Immature natural killer cell (primary cell): ENCODE results near the gene USP32. TPM values are rescaled to one million over a fixed set of nuclear protein-coding genes. Genes with fewer than 3 reads are reported as not detected.

ENCODE experiments used
- DNase-seq, 3 donors: peaks; one replicate each; pipeline ENCODE4 v3.0.0; 2022; ENCODE audit warnings: mixed read lengths in 1 of 3
- H3K27ac Mint-ChIP-seq, 6 donors: one replicate each; pipeline ENCODE4 v1.8.0; 2020; ENCODE audit warnings: mixed read lengths in 6 of 6, mild to moderate bottlenecking in 5 of 6, inconsistent platforms in 4 of 6, moderate library complexity in 3 of 6
- H3K27me3 Mint-ChIP-seq, 3 donors: one replicate each; pipeline ENCODE4 v1.8.0; 2020 to 2021; ENCODE audit warnings: low read depth in 3 of 3, mild to moderate bottlenecking in 3 of 3, mixed read lengths in 3 of 3, moderate library complexity in 3 of 3, inconsistent platforms in 1 of 3
- H3K36me3 Mint-ChIP-seq, 3 donors: one replicate each; pipeline ENCODE4 v1.8.0; 2020; ENCODE audit warnings: mixed read lengths in 3 of 3, inconsistent platforms in 2 of 3, mild to moderate bottlenecking in 2 of 3
- H3K4me1 Mint-ChIP-seq, 2 donors: one replicate each; pipeline ENCODE4 v1.8.0; 2020; ENCODE audit warnings: inconsistent platforms in 2 of 2, mild to moderate bottlenecking in 2 of 2, mixed read lengths in 2 of 2, moderate library complexity in 1 of 2
- H3K4me3 Mint-ChIP-seq, 5 donors: one replicate each; pipeline ENCODE4 v1.8.0; 2020; ENCODE audit warnings: mild to moderate bottlenecking in 5 of 5, mixed read lengths in 5 of 5, inconsistent platforms in 3 of 5, moderate library complexity in 3 of 5
- H3K9me3 Mint-ChIP-seq, 6 donors: one replicate each; pipeline ENCODE4 v1.8.0; 2020; ENCODE audit warnings: mild to moderate bottlenecking in 6 of 6, mixed read lengths in 6 of 6, inconsistent platforms in 4 of 6, moderate library complexity in 3 of 6
- polyA plus RNA-seq, 3 donors: library from polyadenylated mRNA; unstranded; fragments of 300-500 nt; fragmentation: Illumina TruSeq; gene quantifications; one replicate each; pipeline ENCODE4 v1.2.3, GENCODE V29; 2021

The USP32 gene
- polyA plus RNA-seq, 3 donors from 2014 or later: 4.5 to 8.1 (median 5.5) TPM

GRCh38 chr17:60305141-60305540 is 86.8 kb downstream of the USP32 start:
- peaks cover 4 to 17% (median 5%) of the 10 kb centered on the region in 3 donors for H3K36me3 Mint-ChIP-seq
- peaks cover 25 to 37% of the 10 kb centered on the region in 2 donors for H3K4me1 Mint-ChIP-seq
- no peaks in the 10 kb centered on the region for H3K27me3 Mint-ChIP-seq
- peak overlapping the region in 5 of 6 donors; percentile 67 to 83 (median 73) for H3K27ac Mint-ChIP-seq
- peak; percentile 2 to 8 (median 2) for DNase-seq
- no peaks in the 10 kb centered on the region for H3K9me3 Mint-ChIP-seq
- H3K4me3 Mint-ChIP-seq: peak overlapping the region in 3 of 5 donors; percentile 5 to 25 (median 8)

DNA sequence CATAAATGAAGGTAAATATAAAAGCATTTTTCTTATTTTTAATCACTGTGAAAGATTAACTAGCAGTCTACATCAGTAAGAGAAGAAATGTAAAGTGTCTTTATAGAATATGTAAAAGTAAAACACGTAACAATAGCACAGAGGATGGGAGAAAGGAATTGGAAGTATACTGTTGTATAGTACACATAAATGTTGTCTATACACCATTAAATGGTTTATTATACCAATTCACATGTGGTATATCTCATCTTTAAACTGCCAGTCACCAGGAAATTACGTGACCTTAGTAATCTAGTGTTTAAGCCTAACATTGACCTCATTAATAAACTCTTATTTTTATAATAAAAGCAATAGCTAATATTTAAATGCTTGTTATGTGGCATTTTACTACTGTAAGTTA is 87.4 kb downstream of the USP32 start:
- H3K27me3 Mint-ChIP-seq: no peaks in the 10 kb centered on the region
- no peak overlapping the region for H3K27ac Mint-ChIP-seq
- no peak overlapping the region for H3K4me3 Mint-ChIP-seq
- H3K4me1 Mint-ChIP-seq: peaks cover 25 to 37% of the 10 kb centered on the region in 2 donors
- peaks cover 4 to 12% (median 5%) of the 10 kb centered on the region in 3 donors for H3K36me3 Mint-ChIP-seq
- DNase-seq: no peak
- H3K9me3 Mint-ChIP-seq: no peaks in the 10 kb centered on the region

DNA sequence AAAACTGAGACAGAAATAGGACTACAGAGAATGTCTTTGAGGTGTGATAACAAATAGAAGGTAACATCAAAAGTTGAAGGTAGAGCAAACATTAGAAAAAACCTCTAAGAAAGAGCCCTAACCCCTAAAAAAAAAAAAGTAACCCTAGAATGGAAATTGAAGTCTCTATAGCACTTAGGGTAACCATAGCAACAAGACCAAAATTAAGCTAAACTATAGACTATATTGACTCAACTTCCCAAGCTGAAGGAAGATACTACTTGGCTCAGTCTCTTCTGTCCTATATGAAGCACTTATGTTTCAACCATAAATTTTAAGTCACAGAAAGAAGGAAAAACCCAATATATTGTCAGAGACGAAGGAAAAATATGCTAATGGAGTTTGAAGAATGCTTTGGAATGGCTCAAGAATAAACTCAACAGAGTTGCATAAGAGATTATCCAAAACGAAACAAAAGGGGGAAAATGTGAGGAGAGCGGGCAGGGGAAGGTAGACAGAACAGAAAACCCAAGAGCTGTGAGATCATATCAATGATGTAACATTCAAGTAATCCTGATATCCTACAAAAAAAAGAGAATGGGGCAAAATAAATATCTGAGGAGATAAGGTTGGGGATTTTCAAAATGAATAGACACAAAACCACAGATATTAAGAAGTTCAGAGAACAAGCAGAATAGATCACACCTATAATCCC is 88.4 kb downstream of the USP32 start:
- DNase-seq: no peak
- H3K4me3 Mint-ChIP-seq: no peak overlapping the region
- H3K36me3 Mint-ChIP-seq: peaks cover 4 to 8% (median 5%) of the 10 kb centered on the region in 3 donors
- H3K9me3 Mint-ChIP-seq: no peaks in the 10 kb centered on the region
- peaks cover 25 to 37% of the 10 kb centered on the region in 2 donors for H3K4me1 Mint-ChIP-seq
- peak overlapping the region in 2 of 6 donors; percentile 33 to 42 for H3K27ac Mint-ChIP-seq
- H3K27me3 Mint-ChIP-seq: no peaks in the 10 kb centered on the region

DNA sequence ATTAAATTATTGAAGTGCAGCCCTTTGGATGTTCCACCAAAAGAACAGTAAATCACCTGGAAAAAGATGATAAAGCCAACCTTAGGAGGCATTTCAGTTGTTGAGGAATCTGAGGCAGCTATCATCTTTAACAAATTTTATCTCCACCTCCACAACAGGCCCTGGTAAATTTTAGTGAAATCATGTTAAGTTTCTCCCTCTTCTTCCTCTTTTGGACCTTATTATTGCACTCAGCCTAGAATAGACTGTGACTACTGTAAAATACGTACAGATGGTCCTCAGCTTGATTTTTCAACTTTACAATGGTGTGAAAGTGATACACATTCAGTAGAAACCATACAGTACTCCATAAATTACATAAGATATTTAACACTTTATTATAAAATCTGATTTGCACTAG is 90.3 kb downstream of the USP32 start:
- peak overlapping the region in 1 of 6 donors; percentile 49 for H3K27ac Mint-ChIP-seq
- peaks cover 24 to 31% of the 10 kb centered on the region in 2 donors for H3K4me1 Mint-ChIP-seq
- no peak overlapping the region for H3K4me3 Mint-ChIP-seq
- no peaks in the 10 kb centered on the region for H3K27me3 Mint-ChIP-seq
- H3K9me3 Mint-ChIP-seq: no peaks in the 10 kb centered on the region
- H3K36me3 Mint-ChIP-seq: peaks cover 0 to 5% (median 3%) of the 10 kb centered on the region in 3 donors
- DNase-seq: no peak

DNA sequence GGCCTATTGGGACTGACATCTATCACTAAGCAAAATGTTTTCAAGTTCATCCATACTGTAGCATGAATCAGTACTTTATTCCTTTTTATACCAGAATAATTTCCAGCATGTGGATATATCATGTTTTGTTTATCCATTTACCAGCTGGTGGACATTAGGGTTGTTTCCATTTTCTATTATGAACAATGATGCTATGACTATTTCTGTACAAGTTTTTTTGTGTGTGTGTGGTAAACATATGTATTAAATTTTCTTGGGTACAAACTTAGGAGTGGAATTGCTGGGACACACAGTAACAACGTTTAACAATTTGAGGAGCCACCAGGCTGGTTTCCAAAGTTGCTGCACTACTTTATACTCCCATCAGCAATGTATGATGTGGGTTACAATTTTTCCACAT is 91.0 kb downstream of the USP32 start:
- Mint-ChIP-seq H3K4me1 (peaks cover 23 to 30% of the 10 kb centered on the region in 2 donors), H3K4me3 (no peak overlapping the region), H3K36me3 (peaks cover 0 to 5% (median 3%) of the 10 kb centered on the region in 3 donors), H3K9me3 (no peaks in the 10 kb centered on the region), H3K27me3 (no peaks in the 10 kb centered on the region), H3K27ac (no peak overlapping the region)
- no peak for DNase-seq

DNA sequence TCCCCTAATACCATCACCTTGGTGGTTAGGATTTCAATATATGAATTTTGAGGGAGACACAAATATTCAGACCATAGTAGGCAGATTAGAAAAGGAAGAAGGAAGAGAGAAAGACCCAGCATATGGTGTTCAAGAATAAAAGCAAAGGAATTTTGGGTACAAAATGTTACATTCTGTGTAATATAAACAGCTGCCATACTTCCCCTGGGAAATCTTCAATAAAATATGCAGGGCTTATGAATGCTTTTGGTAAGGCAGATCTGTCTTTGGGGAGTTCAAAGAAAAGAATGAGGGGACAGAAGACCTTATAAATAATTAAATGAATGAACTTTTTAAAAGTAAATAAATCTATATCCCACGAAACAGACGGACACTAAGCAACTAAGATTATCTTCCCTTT is 91.9 kb downstream of the USP32 start:
- no peak overlapping the region for H3K4me3 Mint-ChIP-seq

GRCh38 chr17:60297760-60298401 is 94.1 kb downstream of the USP32 start:
- Mint-ChIP-seq H3K4me3 (no peak overlapping the region), H3K27me3 (no peaks in the 10 kb centered on the region), H3K27ac (no peak overlapping the region), H3K9me3 (no peaks in the 10 kb centered on the region), H3K36me3 (peaks cover 0 to 12% (median 5%) of the 10 kb centered on the region in 3 donors), H3K4me1 (peaks cover 0 to 5% of the 10 kb centered on the region in 2 donors)
- no peak for DNase-seq

More for the DNA sequence above, 91.9 kb downstream of the USP32 start:
- Mint-ChIP-seq H3K27ac (no peak overlapping the region), H3K36me3 (peaks cover 0 to 5% (median 3%) of the 10 kb centered on the region in 3 donors), H3K4me1 (peaks cover 13 to 20% of the 10 kb centered on the region in 2 donors), H3K27me3 (no peaks in the 10 kb centered on the region), H3K9me3 (no peaks in the 10 kb centered on the region)
- DNase-seq: no peak

GRCh38 chr17:60296177-60296576 is 95.8 kb downstream of the USP32 start:
- H3K4me3 Mint-ChIP-seq: no peak overlapping the region
- no peak for DNase-seq
- H3K9me3 Mint-ChIP-seq: no peaks in the 10 kb centered on the region
- no peaks in the 10 kb centered on the region for H3K4me1 Mint-ChIP-seq
- H3K27me3 Mint-ChIP-seq: no peaks in the 10 kb centered on the region
- peaks cover 0 to 7% (median 7%) of the 10 kb centered on the region in 3 donors for H3K36me3 Mint-ChIP-seq
- H3K27ac Mint-ChIP-seq: peak overlapping the region in 1 of 6 donors; percentile 13

DNA sequence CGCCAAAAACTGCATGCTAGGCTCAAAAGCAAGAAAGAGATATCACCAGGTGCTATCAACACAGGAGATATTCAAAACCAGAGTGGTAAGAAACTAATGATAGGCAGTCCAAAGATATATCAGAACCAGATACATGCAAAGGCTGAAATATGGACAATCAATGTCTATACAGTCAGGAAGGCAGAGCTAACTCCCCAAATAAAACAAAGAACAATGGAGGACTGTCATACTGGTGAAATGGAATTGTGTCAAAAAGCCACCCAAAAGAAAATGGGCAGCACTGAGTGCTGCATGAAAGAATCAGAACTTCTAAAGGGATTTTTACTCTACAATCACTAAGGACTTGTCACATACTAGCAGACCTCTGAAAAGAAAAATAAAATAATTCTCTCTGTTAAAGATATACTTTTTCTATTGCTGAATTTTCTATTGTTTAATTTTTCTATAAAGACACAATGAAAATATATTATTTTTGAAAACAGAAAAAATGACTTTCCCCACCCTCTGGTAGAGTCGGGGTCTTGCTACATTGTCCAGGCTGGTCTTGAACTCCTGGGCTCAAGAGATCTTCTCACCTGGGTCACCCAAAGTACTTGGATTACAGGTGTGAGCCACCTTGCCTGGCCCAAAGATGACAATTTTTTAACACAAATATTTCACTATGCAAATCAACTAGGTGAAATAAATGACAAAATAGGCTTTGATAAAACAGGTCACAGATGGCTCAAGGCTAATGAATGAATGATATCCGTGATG is 98.2 kb downstream of the USP32 start:
- H3K27ac Mint-ChIP-seq: no peak overlapping the region

GRCh38 chr17:60292697-60293096 is 99.2 kb downstream of the USP32 start:
- Mint-ChIP-seq H3K9me3 (no peaks in the 10 kb centered on the region), H3K27ac (no peak overlapping the region), H3K4me1 (no peaks in the 10 kb centered on the region), H3K4me3 (no peak overlapping the region), H3K27me3 (no peaks in the 10 kb centered on the region), H3K36me3 (peaks cover 0 to 12% (median 10%) of the 10 kb centered on the region in 3 donors)
- DNase-seq: no peak

More for the DNA sequence above, 98.2 kb downstream of the USP32 start:
- DNase-seq: no peak
- Mint-ChIP-seq H3K36me3 (peaks cover 0 to 12% (median 10%) of the 10 kb centered on the region in 3 donors), H3K27me3 (no peaks in the 10 kb centered on the region), H3K4me1 (no peaks in the 10 kb centered on the region), H3K9me3 (no peaks in the 10 kb centered on the region), H3K4me3 (no peak overlapping the region)

DNA sequence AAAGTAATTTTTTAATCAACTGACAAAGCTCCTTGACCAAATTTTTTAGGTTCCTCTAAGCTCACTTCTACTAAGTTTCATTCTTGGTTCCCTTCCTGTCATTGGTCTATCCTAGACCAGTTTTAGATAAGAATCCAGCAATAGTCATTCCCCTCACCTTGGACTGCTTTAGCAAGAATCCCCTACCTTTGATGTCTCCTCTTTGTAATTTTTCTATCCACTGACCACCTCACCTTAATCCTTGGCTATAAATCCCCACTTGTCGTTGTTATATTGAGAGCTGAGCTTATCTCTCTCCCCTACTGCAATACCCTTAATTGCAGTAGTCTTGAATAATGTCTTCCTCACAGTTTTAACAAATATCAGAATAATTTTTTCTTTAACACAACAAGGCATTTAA is 107.2 kb downstream of the USP32 start:
- no peak overlapping the region for H3K27ac Mint-ChIP-seq

DNA sequence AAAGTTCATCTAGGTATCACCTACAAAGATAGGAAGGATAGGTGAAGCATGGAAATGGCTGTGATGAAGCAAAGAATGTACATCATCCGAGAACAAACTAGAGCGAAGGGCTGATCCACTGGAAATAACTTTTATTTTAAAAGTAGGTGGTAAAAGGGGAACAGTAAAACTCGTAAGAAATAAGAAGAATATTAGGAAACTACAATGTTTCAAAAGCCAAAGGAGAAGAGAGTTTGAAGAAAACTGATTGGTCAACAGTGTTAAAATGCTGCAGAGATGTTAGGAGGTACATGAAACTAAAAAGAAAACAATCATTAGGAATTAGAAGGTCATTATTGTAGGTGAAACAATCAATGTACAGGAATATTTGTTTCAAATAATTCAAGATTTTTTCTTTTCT is 108.1 kb downstream of the USP32 start:
- Mint-ChIP-seq H3K27ac (no peak overlapping the region), H3K4me1 (no peaks in the 10 kb centered on the region), H3K4me3 (no peak overlapping the region), H3K9me3 (no peaks in the 10 kb centered on the region), H3K36me3 (peaks cover 4 to 26% (median 14%) of the 10 kb centered on the region in 3 donors), H3K27me3 (peaks cover 0 to 1% (median 0%) of the 10 kb centered on the region in 3 donors)
- DNase-seq: no peak

More for the DNA sequence above, 107.2 kb downstream of the USP32 start:
- peaks cover 0 to 1% (median 0%) of the 10 kb centered on the region in 3 donors for H3K27me3 Mint-ChIP-seq
- no peaks in the 10 kb centered on the region for H3K4me1 Mint-ChIP-seq
- no peak for DNase-seq
- H3K9me3 Mint-ChIP-seq: no peaks in the 10 kb centered on the region
- H3K36me3 Mint-ChIP-seq: peaks cover 4 to 31% (median 18%) of the 10 kb centered on the region in 3 donors
- no peak overlapping the region for H3K4me3 Mint-ChIP-seq

DNA sequence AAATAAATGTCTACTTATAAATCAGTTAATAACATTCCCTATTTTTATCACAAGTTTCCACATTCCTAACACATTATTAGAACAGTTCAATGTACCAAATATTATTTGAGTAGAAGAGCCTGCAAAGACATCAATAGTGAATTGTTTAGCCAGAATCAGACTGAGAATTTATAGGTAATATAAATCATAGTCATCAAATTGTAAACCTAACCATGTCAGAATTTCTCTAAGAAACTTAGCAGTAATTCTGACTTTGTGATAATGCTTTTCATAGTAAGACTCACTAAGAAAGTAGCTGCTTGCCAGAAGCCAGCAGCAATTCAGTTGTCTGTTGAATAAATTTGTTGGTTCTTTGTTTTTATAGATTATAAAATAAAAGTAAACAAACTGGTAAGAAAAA is 111.3 kb downstream of the USP32 start:
- no peak overlapping the region for H3K27ac Mint-ChIP-seq
- no peaks in the 10 kb centered on the region for H3K27me3 Mint-ChIP-seq
- H3K36me3 Mint-ChIP-seq: peaks cover 0 to 16% (median 10%) of the 10 kb centered on the region in 3 donors
- no peaks in the 10 kb centered on the region for H3K4me1 Mint-ChIP-seq
- no peak overlapping the region for H3K4me3 Mint-ChIP-seq
- DNase-seq: no peak
- H3K9me3 Mint-ChIP-seq: peaks cover 0 to 1% (median 0%) of the 10 kb centered on the region in 6 donors

DNA sequence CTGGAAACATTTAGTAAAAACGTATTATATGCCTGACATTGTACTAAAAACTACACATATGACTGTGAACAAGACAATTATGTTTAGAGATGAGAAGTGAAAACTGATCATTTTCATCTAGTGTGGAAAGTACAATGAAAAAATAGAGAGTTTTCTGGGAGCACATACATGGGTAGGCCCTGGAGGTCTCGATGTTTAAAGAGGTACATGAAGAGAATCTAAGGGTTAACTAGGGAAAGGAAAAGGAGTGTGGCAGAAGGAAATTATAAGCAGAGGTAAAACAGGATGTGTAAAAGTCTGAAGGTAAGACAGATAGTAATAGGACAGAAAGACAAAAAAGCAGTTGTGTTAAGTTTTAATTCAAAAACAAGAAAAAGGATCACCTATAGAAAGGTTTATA is 113.7 kb downstream of the USP32 start:
- H3K4me1 Mint-ChIP-seq: no peaks in the 10 kb centered on the region
- peaks cover 0 to 1% (median 0%) of the 10 kb centered on the region in 6 donors for H3K9me3 Mint-ChIP-seq
- no peaks in the 10 kb centered on the region for H3K27me3 Mint-ChIP-seq
- H3K4me3 Mint-ChIP-seq: no peak overlapping the region
- peaks cover 0 to 4% (median 3%) of the 10 kb centered on the region in 3 donors for H3K36me3 Mint-ChIP-seq
- DNase-seq: no peak
- peak overlapping the region in 1 of 6 donors; percentile 7 for H3K27ac Mint-ChIP-seq
